Activated naive CD4-positive, alpha-beta T cell treated with anti-CD3 and anti-CD28 coated beads, Interleukin-2, amount 50 U/mL, for 24 hours (primary cell): ENCODE results near the gene PDS5A.
"Not testable (repeated sequence)": the region's sequence is repeated elsewhere in the genome, so short reads cannot be mapped to it uniquely, and the experiment has no call there.

Experiments
- H3K27ac Mint-ChIP-seq: one replicate; pipeline ENCODE4 v1.8.0; 2021; ENCODE audit warnings: mild to moderate bottlenecking, mixed read lengths
- H3K27me3 Mint-ChIP-seq: one replicate; pipeline ENCODE4 v1.8.0; 2021; ENCODE audit warnings: mixed read lengths
- H3K36me3 Mint-ChIP-seq: one replicate; pipeline ENCODE4 v1.8.0; 2021; ENCODE audit warnings: mixed read lengths
- H3K4me1 Mint-ChIP-seq: one replicate; pipeline ENCODE4 v1.8.0; 2021; ENCODE audit warnings: mixed read lengths
- H3K4me3 Mint-ChIP-seq: one replicate; pipeline ENCODE4 v1.8.0; 2021; ENCODE audit warnings: mild to moderate bottlenecking, mixed read lengths
- H3K9me3 Mint-ChIP-seq: one replicate; pipeline ENCODE4 v1.8.0; 2021; ENCODE audit warnings: mixed read lengths

The PDS5A gene

GRCh38 chr4:39792128-39792527, 185.6 kb downstream of the PDS5A start:
- Mint-ChIP-seq H3K27ac (no peak overlapping the region), H3K27me3 (no peaks in the 10 kb centered on the region), H3K4me3 (no peak overlapping the region), H3K9me3 (no peaks in the 10 kb centered on the region), H3K36me3 (no peaks in the 10 kb centered on the region), H3K4me1 (no peaks in the 10 kb centered on the region)

- H3K27ac Mint-ChIP-seq, result no peak overlapping the region
- H3K9me3 Mint-ChIP-seq, result no peaks in the 10 kb centered on the region
- no peaks in the 10 kb centered on the region for H3K27me3 Mint-ChIP-seq
- H3K4me3 Mint-ChIP-seq, result no peak overlapping the region
- no peaks in the 10 kb centered on the region for H3K36me3 Mint-ChIP-seq
- H3K4me1 Mint-ChIP-seq, result no peaks in the 10 kb centered on the region
Measured at GRCh38 chr4:39786838-39787237, 190.9 kb downstream of the PDS5A start.

- H3K4me1 Mint-ChIP-seq, result no peaks in the 10 kb centered on the region
- H3K27ac Mint-ChIP-seq, result no peak overlapping the region
- H3K36me3 Mint-ChIP-seq, result no peaks in the 10 kb centered on the region
- H3K27me3 Mint-ChIP-seq, result no peaks in the 10 kb centered on the region
- no peak overlapping the region for H3K4me3 Mint-ChIP-seq
- H3K9me3 Mint-ChIP-seq, result no peaks in the 10 kb centered on the region
Measured at GRCh38 chr4:39785083-39785482, 192.6 kb downstream of the PDS5A start.

GRCh38 chr4:39781988-39782387, 195.7 kb downstream of the PDS5A start:
- not testable (repeated sequence) for H3K27me3 Mint-ChIP-seq, H3K36me3 Mint-ChIP-seq, H3K27ac Mint-ChIP-seq, H3K4me1 Mint-ChIP-seq, H3K9me3 Mint-ChIP-seq, H3K4me3 Mint-ChIP-seq
